Progenitor cell of endocrine pancreas (in vitro differentiated cells): ENCODE data around the gene EPHA4. TPM values are rescaled to one million over a fixed set of nuclear protein-coding genes. Genes with fewer than 3 reads are reported as not detected.

ENCODE experiments used
- DNase-seq: peaks from one replicate; pipeline ENCODE4 v3.0.0; 2021; ENCODE audit warnings: low spot score; ENCODE audit not compliant: unreplicated experiment
- H3K27ac Mint-ChIP-seq: 2 replicates; pipeline ENCODE4 v1.8.0; 2021; ENCODE audit warnings: mild to moderate bottlenecking, moderate library complexity, mixed read lengths
- H3K27me3 Mint-ChIP-seq: 2 replicates; pipeline ENCODE4 v1.8.0; 2021; ENCODE audit warnings: mixed read lengths
- H3K36me3 Mint-ChIP-seq: 2 replicates; pipeline ENCODE4 v1.8.0; 2022; ENCODE audit warnings: mixed read lengths; ENCODE audit not compliant: insufficient read depth
- H3K4me1 Mint-ChIP-seq: 2 replicates; pipeline ENCODE4 v1.8.0; 2021; ENCODE audit warnings: low read depth, mixed read lengths
- H3K4me3 Mint-ChIP-seq: 2 replicates; pipeline ENCODE4 v1.8.0; 2021; ENCODE audit warnings: low read depth, mild to moderate bottlenecking, moderate library complexity, mixed read lengths
- H3K9me3 Mint-ChIP-seq: 2 replicates; pipeline ENCODE4 v1.8.0; 2021; ENCODE audit warnings: low read depth, mixed read lengths
- CTCF ChIP-seq: fragments of 200-600 bp; sonication (generic); IDR thresholded peaks from one replicate; pipeline ENCODE4 v1.5.0; 2021; ENCODE audit warnings: antibody characterized with exemption, mild to moderate bottlenecking; ENCODE audit not compliant: unreplicated experiment
- total RNA-seq: library from RNA; stranded (reverse); gene quantifications from 2 replicates; pipeline ENCODE4 v1.2.1, GENCODE V29; 2021

EPHA4 gene
- total RNA-seq, 1 donor from 2014 or later: 41.4 TPM

GRCh38 chr2:221506469-221506868, 65.6 kb downstream of the EPHA4 start:
- H3K4me3 Mint-ChIP-seq: no peak overlapping the region
- H3K36me3 Mint-ChIP-seq: no peaks in the 10 kb centered on the region
- no peaks in the 10 kb centered on the region for H3K27me3 Mint-ChIP-seq
- no peak overlapping the region for H3K27ac Mint-ChIP-seq
- no peaks in the 10 kb centered on the region for H3K9me3 Mint-ChIP-seq
- no peak for DNase-seq
- TF ChIP-seq CTCF: no peak
- peaks cover 11% of the 10 kb centered on the region for H3K4me1 Mint-ChIP-seq

- H3K27ac Mint-ChIP-seq: no peak overlapping the region
- DNase-seq: no peak
- TF ChIP-seq CTCF: no peak
Observed at GRCh38 chr2:221505605-221506004, 66.5 kb downstream of the EPHA4 start.

GRCh38 chr2:221504905-221505304, 67.2 kb downstream of the EPHA4 start:
- Mint-ChIP-seq H3K27ac (no peak overlapping the region), H3K36me3 (peaks cover 1% of the 10 kb centered on the region), H3K27me3 (no peaks in the 10 kb centered on the region), H3K9me3 (no peaks in the 10 kb centered on the region), H3K4me3 (no peak overlapping the region), H3K4me1 (peaks cover 23% of the 10 kb centered on the region)
- no peak for DNase-seq
- TF ChIP-seq CTCF: no peak

More at GRCh38 chr2:221505605-221506004, 66.5 kb downstream of the EPHA4 start:
- no peaks in the 10 kb centered on the region for H3K9me3 Mint-ChIP-seq
- no peaks in the 10 kb centered on the region for H3K36me3 Mint-ChIP-seq
- H3K4me1 Mint-ChIP-seq: peaks cover 20% of the 10 kb centered on the region
- no peak overlapping the region for H3K4me3 Mint-ChIP-seq
- no peaks in the 10 kb centered on the region for H3K27me3 Mint-ChIP-seq

- Mint-ChIP-seq H3K4me3 (no peak overlapping the region), H3K27me3 (no peaks in the 10 kb centered on the region), H3K36me3 (peaks cover 1% of the 10 kb centered on the region), H3K27ac (no peak overlapping the region), H3K4me1 (peaks cover 23% of the 10 kb centered on the region), H3K9me3 (no peaks in the 10 kb centered on the region)
- no peak for DNase-seq
- TF ChIP-seq CTCF: no peak
Observed at GRCh38 chr2:221503965-221504364, 68.1 kb downstream of the EPHA4 start.

- Mint-ChIP-seq H3K36me3 (peaks cover 2% of the 10 kb centered on the region), H3K27ac (peak overlapping the region; percentile 30), H3K9me3 (no peaks in the 10 kb centered on the region), H3K4me3 (no peak overlapping the region), H3K4me1 (peaks cover 23% of the 10 kb centered on the region), H3K27me3 (no peaks in the 10 kb centered on the region)
- no peak for TF ChIP-seq CTCF
- DNase-seq: no peak
Observed at GRCh38 chr2:221502270-221503010, 69.7 kb downstream of the EPHA4 start.
